ENCODE data around the gene ATRN. TPM values are rescaled to one million over a fixed set of nuclear protein-coding genes. Genes with fewer than 3 reads are reported as not detected.

ATRN gene
- total RNA-seq, 2 experiments from 2014 or later = 0.09 to 4.5 TPM

DNA sequence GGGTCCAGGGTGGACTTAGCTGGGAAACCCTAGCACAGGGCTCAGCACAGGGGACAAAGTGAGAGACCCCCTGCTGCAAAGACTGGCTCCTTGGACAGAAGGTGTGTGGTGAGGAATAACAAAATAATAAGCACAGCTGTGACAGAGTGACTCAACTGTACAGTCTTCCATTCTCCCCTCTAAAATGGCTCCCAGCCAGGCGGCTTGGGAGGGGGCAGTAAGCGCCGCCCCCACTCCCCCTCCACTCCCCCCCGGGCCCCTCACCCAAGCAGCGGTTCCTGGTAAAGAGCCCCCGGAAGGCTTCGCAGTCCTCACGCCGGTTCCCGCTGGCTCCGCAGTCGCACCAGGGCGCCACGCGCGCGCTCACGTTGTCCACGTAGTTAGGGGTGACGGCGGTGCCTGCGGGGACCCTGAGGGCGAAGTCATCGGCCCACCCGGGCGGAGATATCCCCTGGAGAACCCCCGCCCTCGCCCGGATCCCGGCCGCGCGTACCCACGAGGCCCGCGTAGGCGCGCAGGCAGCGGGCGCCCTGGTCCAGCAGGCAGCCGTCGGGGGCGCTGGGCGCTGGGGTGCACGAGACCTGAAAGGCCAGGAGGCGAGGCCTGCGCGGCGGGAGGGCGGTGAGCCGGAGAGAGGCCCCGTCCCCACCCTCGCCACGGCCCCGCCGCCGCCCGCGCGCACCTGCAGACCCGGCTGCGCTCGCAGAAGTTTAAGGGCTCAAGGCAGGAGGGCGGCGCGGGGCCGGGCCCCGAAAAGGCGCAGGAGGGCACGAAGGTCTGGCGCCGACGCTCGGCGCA lies 189.6 kb downstream of the ATRN start:
- POLR2A ChIA-PET = no interaction called here
- Histone ChIP-seq H2AFZ (ENCODE audit: low read length) (no peak overlapping the region), H3K4me2 (ENCODE audit: low read length) (no peak overlapping the region), H3K9me3 (ENCODE audit: low read length) (no peaks in the 10 kb centered on the region), H3K79me2 (ENCODE audit: insufficient read depth, low read depth, low read length) (no peaks in the 10 kb centered on the region), H3K27ac (ENCODE audit: low read depth, low read length, poor library complexity, severe bottlenecking) (no peak overlapping the region), H3K9me2 (ENCODE audit: insufficient read depth, low read length) (no peaks in the 10 kb centered on the region), H3K4me3 (ENCODE audit: low read depth, low read length, poor library complexity, severe bottlenecking) (no peak overlapping the region), H3K4me1 (ENCODE audit: insufficient read depth, low read length, poor library complexity, severe bottlenecking) (peaks cover 4% of the 10 kb centered on the region), H4K20me1 (ENCODE audit: insufficient read depth, low read length) (peaks cover 4% of the 10 kb centered on the region; the same call in 1 of the 2 replicates), H3K36me3 (ENCODE audit: insufficient read depth, low read length) (no peaks in the 10 kb centered on the region)
- DNase-seq (ENCODE audit: low spot score) = no peak
- TF ChIP-seq, protein P1, sequence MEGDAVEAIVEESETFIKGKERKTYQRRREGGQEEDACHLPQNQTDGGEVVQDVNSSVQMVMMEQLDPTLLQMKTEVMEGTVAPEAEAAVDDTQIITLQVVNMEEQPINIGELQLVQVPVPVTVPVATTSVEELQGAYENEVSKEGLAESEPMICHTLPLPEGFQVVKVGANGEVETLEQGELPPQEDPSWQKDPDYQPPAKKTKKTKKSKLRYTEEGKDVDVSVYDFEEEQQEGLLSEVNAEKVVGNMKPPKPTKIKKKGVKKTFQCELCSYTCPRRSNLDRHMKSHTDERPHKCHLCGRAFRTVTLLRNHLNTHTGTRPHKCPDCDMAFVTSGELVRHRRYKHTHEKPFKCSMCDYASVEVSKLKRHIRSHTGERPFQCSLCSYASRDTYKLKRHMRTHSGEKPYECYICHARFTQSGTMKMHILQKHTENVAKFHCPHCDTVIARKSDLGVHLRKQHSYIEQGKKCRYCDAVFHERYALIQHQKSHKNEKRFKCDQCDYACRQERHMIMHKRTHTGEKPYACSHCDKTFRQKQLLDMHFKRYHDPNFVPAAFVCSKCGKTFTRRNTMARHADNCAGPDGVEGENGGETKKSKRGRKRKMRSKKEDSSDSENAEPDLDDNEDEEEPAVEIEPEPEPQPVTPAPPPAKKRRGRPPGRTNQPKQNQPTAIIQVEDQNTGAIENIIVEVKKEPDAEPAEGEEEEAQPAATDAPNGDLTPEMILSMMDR (conservative IDR thresholded peaks at IDR 0.05; ENCODE audit: low read length) = no peak
- no peak for TF ChIP-seq EZH2phosphoT487 (IDR thresholded peaks at IDR 0.05; ENCODE audit: borderline replicate concordance, low read depth, low read length)
- intact Hi-C loops (cut with micrococcal nuclease; ENCODE audit: unreplicated experiment) = no loop called here
- CTCF ChIA-PET (ENCODE audit: unreplicated experiment) = no interaction called here
- BruUV-seq (replicated peaks) = no TSS peak

DNA sequence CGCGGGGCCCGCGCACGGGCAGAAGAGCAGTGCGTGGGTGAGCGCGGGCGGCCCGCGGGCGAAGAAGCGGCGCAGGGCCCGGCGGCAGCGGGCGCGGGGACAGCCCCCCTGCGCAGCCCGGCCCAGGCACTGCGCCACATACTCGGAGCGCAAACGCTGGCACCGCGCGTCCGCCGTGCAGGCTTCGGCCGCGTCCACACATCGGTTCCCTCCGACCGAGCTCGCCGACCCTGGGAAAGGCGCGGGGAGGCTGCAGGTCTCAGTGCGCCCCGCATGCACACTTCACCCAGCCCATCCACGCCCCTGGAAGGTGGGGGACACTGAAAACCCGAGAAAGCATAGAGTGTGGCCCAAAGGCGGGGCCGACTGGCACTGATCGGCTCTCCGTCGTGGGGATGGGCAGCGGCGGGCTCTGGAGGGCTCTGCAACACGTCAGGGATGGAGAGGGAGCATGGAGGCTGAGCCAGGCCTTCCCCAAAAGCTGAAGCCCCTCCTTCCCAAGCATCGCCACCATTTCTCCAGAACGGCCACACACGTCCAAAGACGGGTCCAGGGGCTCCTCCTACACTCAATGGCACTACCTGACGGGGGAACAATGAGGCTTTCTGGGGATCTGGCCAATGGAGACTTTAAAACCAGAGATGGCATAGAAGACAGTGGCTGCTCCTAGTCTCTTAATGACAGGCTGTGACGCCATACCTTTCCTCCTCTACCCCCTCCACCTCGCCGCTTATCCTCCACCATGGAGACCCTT lies 190.4 kb downstream of the ATRN start:
- no peak for DNase-seq (ENCODE audit: low spot score)
- no peak overlapping the region for H2AFZ ChIP-seq (ENCODE audit: low read length)
- no peak overlapping the region for H3K4me3 ChIP-seq (ENCODE audit: low read depth, low read length, poor library complexity, severe bottlenecking)
- TF ChIP-seq EZH2phosphoT487 (IDR thresholded peaks at IDR 0.05; ENCODE audit: borderline replicate concordance, low read depth, low read length) = no peak
- TF ChIP-seq, protein P1 (conservative IDR thresholded peaks at IDR 0.05; ENCODE audit: low read length) = no peak
- H4K20me1 ChIP-seq (ENCODE audit: insufficient read depth, low read length) = peaks cover 4% of the 10 kb centered on the region; the same call in 1 of the 2 replicates
- BruUV-seq (replicated peaks) = no TSS peak
- H3K4me2 ChIP-seq (ENCODE audit: low read length) = no peak overlapping the region
- POLR2A ChIA-PET = no interaction called here
- no peaks in the 10 kb centered on the region for H3K9me3 ChIP-seq (ENCODE audit: low read length)
- H3K79me2 ChIP-seq (ENCODE audit: insufficient read depth, low read depth, low read length) = no peaks in the 10 kb centered on the region
- no peaks in the 10 kb centered on the region for H3K9me2 ChIP-seq (ENCODE audit: insufficient read depth, low read length)
- CTCF ChIA-PET (ENCODE audit: unreplicated experiment) = no interaction called here
- H3K4me1 ChIP-seq (ENCODE audit: insufficient read depth, low read length, poor library complexity, severe bottlenecking) = peaks cover 4% of the 10 kb centered on the region
- intact Hi-C loops (cut with micrococcal nuclease; ENCODE audit: unreplicated experiment) = no loop called here
- no peak overlapping the region for H3K27ac ChIP-seq (ENCODE audit: low read depth, low read length, poor library complexity, severe bottlenecking)
- no peaks in the 10 kb centered on the region for H3K36me3 ChIP-seq (ENCODE audit: insufficient read depth, low read length)

All from OCI-LY7 (cell line).